ENCODE results near the gene FNDC1.

DNA sequence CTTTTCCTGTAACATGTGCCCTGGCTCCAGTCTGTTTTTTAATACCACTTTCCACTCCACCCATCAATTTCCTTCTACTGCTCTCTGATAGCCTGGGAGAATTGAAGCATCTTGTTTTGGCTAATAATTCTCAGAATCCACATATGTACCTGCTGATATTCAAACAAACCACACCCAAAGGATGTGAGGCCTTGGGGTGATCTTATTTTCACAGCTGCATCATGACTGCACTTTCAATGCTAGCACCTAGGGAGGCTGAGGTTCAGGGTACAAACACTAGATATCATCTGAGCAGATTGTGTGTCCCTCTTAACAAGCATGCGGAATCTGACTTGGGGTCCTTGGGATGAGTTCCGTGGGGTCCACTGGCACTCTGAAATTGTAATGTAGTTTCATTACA, 12.7 kb downstream of the FNDC1 start:
- TF ChIP-seq, protein P1, sequence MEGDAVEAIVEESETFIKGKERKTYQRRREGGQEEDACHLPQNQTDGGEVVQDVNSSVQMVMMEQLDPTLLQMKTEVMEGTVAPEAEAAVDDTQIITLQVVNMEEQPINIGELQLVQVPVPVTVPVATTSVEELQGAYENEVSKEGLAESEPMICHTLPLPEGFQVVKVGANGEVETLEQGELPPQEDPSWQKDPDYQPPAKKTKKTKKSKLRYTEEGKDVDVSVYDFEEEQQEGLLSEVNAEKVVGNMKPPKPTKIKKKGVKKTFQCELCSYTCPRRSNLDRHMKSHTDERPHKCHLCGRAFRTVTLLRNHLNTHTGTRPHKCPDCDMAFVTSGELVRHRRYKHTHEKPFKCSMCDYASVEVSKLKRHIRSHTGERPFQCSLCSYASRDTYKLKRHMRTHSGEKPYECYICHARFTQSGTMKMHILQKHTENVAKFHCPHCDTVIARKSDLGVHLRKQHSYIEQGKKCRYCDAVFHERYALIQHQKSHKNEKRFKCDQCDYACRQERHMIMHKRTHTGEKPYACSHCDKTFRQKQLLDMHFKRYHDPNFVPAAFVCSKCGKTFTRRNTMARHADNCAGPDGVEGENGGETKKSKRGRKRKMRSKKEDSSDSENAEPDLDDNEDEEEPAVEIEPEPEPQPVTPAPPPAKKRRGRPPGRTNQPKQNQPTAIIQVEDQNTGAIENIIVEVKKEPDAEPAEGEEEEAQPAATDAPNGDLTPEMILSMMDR (conservative IDR thresholded peaks at IDR 0.05 in 1 of 2, IDR thresholded peaks at IDR 0.05 in 1 of 2; ENCODE audit: extremely low read depth in 1 of 2, insufficient read depth in 1 of 2, low read depth in 1 of 2, low read length in 2 of 2): no peak
- no peak for TF ChIP-seq EZH2 (IDR thresholded peaks at IDR 0.05; ENCODE audit: borderline replicate concordance, low read length)
